Endothelial cell of umbilical vein (primary cell): ENCODE results near the gene BLACAT1.

ENCODE experiments used
- POLR2A ChIP-seq: IDR thresholded peaks from 2 replicates; pipeline ENCODE4 v1.6.1; 2012; ENCODE audit warnings: low read depth, mild to moderate bottlenecking, control low read depth, low read length
- TF ChIP-seq, protein P1 (sequence below), 2 donors: IDR thresholded peaks; 1 replicate in 1 of 2; 2 replicates in 1 of 2; pipeline ENCODE4 v1.5.1; 2011; ENCODE audit warnings: low read length in 2 of 2, mild to moderate bottlenecking in 2 of 2, moderate library complexity in 2 of 2, control low read depth in 1 of 2, inconsistent platforms in 1 of 2, low read depth in 1 of 2; ENCODE audit not compliant: insufficient read depth in 1 of 2; ENCODE audit errors: extremely low read depth in 1 of 2

DNA sequence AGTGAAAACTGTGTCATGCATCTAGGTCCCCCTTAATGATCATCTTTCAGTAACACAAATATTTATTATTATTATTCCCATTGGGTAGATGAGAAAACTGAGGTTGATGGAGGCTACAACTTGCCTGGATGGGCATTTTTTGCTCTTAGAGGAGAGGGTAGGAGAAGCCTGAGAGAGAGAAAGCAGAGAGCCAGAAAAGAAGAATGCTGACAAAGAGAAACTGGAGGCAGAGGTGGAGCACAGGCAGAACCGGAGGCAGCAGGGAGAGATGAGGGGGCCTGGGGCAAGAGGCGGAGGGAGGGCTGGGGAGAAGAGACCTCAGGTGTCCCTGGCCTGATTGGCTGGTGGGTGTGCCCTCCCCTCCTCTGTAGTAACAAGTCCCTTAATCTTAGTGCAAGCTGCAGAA lies 4.1 kb downstream of the BLACAT1 start:
- TF ChIP-seq POLR2A = no peak
- TF ChIP-seq, protein P1, sequence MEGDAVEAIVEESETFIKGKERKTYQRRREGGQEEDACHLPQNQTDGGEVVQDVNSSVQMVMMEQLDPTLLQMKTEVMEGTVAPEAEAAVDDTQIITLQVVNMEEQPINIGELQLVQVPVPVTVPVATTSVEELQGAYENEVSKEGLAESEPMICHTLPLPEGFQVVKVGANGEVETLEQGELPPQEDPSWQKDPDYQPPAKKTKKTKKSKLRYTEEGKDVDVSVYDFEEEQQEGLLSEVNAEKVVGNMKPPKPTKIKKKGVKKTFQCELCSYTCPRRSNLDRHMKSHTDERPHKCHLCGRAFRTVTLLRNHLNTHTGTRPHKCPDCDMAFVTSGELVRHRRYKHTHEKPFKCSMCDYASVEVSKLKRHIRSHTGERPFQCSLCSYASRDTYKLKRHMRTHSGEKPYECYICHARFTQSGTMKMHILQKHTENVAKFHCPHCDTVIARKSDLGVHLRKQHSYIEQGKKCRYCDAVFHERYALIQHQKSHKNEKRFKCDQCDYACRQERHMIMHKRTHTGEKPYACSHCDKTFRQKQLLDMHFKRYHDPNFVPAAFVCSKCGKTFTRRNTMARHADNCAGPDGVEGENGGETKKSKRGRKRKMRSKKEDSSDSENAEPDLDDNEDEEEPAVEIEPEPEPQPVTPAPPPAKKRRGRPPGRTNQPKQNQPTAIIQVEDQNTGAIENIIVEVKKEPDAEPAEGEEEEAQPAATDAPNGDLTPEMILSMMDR (IDR thresholded peaks at IDR 0.05; ENCODE audit: extremely low read depth in 1 of 2, insufficient read depth in 1 of 2, low read depth in 1 of 2, low read length in 2 of 2) = no peak
